Ectodermal cell (in vitro differentiated cells): Measurements from ENCODE around the gene KRTAP2-2.

Experiments used
- H3K27ac ChIP-seq: 2 replicates; pipeline ENCODE4 v1.7.0; 2013; ENCODE audit warnings: mild to moderate bottlenecking, low read depth, low read length; ENCODE audit not compliant: insufficient read depth, poor library complexity, severe bottlenecking
- H3K27me3 ChIP-seq: 2 replicates; pipeline ENCODE4 v1.7.0; 2013; ENCODE audit warnings: mild to moderate bottlenecking, low read length; ENCODE audit not compliant: insufficient read depth, control insufficient read depth, poor library complexity, severe bottlenecking
- H3K36me3 ChIP-seq: one replicate; pipeline ENCODE4 v1.7.0; 2013; ENCODE audit warnings: low read length; ENCODE audit not compliant: control insufficient read depth, insufficient read depth
- H3K4me1 ChIP-seq: one replicate; pipeline ENCODE4 v1.7.0; 2013; ENCODE audit warnings: low read length; ENCODE audit not compliant: control insufficient read depth, insufficient read depth
- H3K4me3 ChIP-seq: 2 replicates; pipeline ENCODE4 v1.7.0; 2013; ENCODE audit warnings: low read depth, low read length, control low read depth; ENCODE audit not compliant: insufficient read depth
- H3K9me3 ChIP-seq: 2 replicates; pipeline ENCODE4 v1.7.0; 2013; ENCODE audit warnings: mild to moderate bottlenecking, low read length, moderate library complexity; ENCODE audit not compliant: control insufficient read depth
- WGBS, 2 experiments: methylation state at CpG; one replicate each; pipeline ENCODE4 v1.1.7; 2013; ENCODE audit warnings: missing lambda C conversion rate in 2 of 2; 5-methylcytosine and 5-hydroxymethylcytosine counted together

Gene KRTAP2-2

DNA sequence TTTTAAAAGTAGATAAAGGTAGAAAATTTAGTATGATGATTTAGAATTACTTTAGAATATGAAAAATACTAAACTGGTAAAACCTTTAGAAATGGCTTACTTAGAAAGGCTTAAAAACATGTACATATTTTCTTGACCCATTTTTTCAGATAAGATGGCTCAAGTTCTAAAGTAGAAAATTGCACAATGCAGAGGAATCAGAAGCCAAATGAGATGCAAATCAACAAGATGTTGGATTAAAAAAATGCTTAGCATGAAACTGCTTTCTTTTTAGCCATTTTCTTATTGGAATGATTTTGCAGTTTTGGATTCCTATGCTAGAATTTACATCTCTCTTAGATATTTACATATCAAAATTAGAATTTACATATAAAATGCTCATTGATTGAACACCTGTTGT, 44.6 kb downstream of the KRTAP2-2 start:
- H3K4me3 ChIP-seq: no peak overlapping the region
- no peaks in the 10 kb centered on the region for H3K36me3 ChIP-seq
- H3K27me3 ChIP-seq: no peaks in the 10 kb centered on the region
- peaks cover 6% of the 10 kb centered on the region for H3K4me1 ChIP-seq
- H3K9me3 ChIP-seq: no peaks in the 10 kb centered on the region
- no peak overlapping the region for H3K27ac ChIP-seq

DNA sequence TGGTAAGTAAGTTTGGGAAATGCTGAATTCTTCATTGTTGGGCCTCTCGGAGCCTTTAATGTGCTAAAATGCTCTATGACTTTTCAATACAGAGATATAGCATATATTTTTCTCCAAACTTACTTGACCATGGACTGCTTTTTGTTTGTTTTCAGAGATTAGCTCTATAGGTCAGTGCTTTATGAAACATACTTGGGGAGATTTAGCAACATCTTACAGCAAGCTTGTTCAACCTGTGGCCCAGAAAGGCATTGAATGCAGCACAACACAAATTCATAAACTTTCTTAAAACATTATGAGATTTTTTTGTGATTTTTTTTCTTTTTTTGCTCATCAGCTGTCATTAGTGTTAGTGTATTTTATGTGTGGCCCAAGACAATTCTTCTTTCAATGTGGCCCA, 45.1 kb downstream of the KRTAP2-2 start:
- no peak overlapping the region for H3K4me3 ChIP-seq
- H3K27me3 ChIP-seq: no peaks in the 10 kb centered on the region
- peak overlapping the region; percentile 28 for H3K27ac ChIP-seq
- H3K36me3 ChIP-seq: no peaks in the 10 kb centered on the region
- 100% methylated on average over 1 of the region's 1 CpG; no CpG with 5 or more reads in 1 of the 2 experiments for WGBS, 2 experiments
- H3K9me3 ChIP-seq: no peaks in the 10 kb centered on the region
- peaks cover 6% of the 10 kb centered on the region for H3K4me1 ChIP-seq

DNA sequence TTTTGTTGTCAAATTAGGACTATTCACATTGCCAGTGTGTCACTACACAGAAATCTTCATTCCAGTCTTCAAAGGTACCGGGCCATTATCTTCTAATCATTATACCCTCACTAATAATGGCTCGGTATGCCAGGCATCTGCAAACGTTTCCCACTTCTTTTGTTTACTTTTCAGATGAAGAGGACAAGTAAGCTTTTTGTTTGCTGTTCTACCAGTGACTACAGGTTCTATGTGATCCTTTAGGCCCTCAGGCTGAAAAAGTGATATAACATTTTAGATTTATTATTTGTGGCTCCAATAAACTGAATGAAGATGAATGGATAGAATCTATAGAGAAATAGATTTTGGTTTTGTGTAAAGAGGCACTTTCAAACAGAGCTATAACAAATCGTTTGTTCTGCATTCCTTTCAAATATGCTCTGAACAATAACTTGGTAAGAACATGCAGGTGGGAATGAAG, 45.7 kb downstream of the KRTAP2-2 start:
- H3K27me3 ChIP-seq: no peaks in the 10 kb centered on the region
- H3K4me1 ChIP-seq: peaks cover 6% of the 10 kb centered on the region
- H3K36me3 ChIP-seq: no peaks in the 10 kb centered on the region
- WGBS, 2 experiments: 66 to 72% methylated on average over 4 of the region's 4 CpGs
- H3K4me3 ChIP-seq: no peak overlapping the region
- H3K27ac ChIP-seq: no peak overlapping the region
- no peaks in the 10 kb centered on the region for H3K9me3 ChIP-seq

DNA sequence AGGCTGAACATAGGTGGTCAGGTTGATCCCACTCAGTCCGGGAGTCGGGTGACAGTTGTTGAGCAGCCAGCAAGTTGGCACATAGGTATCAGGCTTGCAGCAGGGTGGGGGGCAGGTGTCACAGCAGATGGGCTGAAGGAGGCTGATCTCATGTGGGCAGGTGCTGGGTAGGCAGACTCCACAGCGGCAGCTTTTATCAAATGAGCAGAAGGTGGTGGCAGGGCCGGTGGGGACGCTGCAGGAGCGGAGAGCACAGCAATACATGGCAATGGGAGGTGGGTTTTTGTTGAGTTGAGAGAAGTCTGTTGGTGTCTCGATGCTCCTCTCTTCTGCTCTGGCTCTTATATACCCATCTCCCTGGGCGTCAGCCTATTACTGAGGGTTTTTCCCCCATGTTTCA, 46.2 kb downstream of the KRTAP2-2 start, which contains the start of gene KRTAP3-1:
TSS of gene KRTAP3-1 (minus strand) at position 318 of the 400 bp plus-strand sequence. CDS start at position 264, 54 bp downstream.
- H3K27ac ChIP-seq: peak within 1 kb of the TSS; percentile 28
- WGBS, 2 experiments: 91 to 95% methylated on average over 6 to 7 of the region's 8 CpGs
- no peaks in the 10 kb centered on the region for H3K9me3 ChIP-seq
- peaks cover 6% of the 10 kb centered on the region for H3K4me1 ChIP-seq
- H3K4me3 ChIP-seq: no peak within 1 kb of the TSS
- no peaks in the 10 kb centered on the region for H3K36me3 ChIP-seq
- H3K27me3 ChIP-seq: no peaks in the 10 kb centered on the region
